ENCODE measurements around the gene CDH20. TPM values are rescaled to one million over a fixed set of nuclear protein-coding genes. Genes with fewer than 3 reads are reported as not detected.

Gene CDH20
- total and polyA plus RNA-seq, 3 experiments from 2014 or later = 0.11 to 0.13 TPM; not detected in 1

GRCh38 chr18:61591253-61591652, 258.0 kb downstream of the CDH20 start:
- H3K4me1 Mint-ChIP-seq = no peaks in the 10 kb centered on the region
- H3K4me3 Mint-ChIP-seq = no peak overlapping the region
- DNase-seq = no peak
- Histone ChIP-seq H3K27me3 (ENCODE audit: insufficient read depth, low read length, poor library complexity, severe bottlenecking) (no peaks in the 10 kb centered on the region), H3K4me1 (ENCODE audit: insufficient read depth, low read length) (no peaks in the 10 kb centered on the region), H3K36me3 (ENCODE audit: insufficient read depth, low read length) (no peaks in the 10 kb centered on the region), H3K4me3 (ENCODE audit: low read length) (no peak overlapping the region), H3K9me3 (ENCODE audit: low read length) (no peaks in the 10 kb centered on the region), H3K27ac (ENCODE audit: low read depth, low read length) (no peak overlapping the region)
- no peaks in the 10 kb centered on the region for H3K36me3 Mint-ChIP-seq
- no peak overlapping the region for H3K27ac Mint-ChIP-seq
- H3K9me3 Mint-ChIP-seq = peaks cover 0 to 2% (median 0%) of the 10 kb centered on the region in 5 donors
- POLR2A ChIA-PET = no interaction called here
- peaks cover 0 to 8% of the 10 kb centered on the region in 2 donors for H3K27me3 Mint-ChIP-seq
- CTCF ChIA-PET = no interaction called here

- H3K4me1 Mint-ChIP-seq = no peaks in the 10 kb centered on the region
- no peaks in the 10 kb centered on the region for H3K4me1 ChIP-seq (ENCODE audit: insufficient read depth, low read length)
- H3K36me3 ChIP-seq (ENCODE audit: insufficient read depth, low read length) = no peaks in the 10 kb centered on the region
- no peak overlapping the region for H3K27ac Mint-ChIP-seq
- H3K36me3 Mint-ChIP-seq = no peaks in the 10 kb centered on the region
- no peak overlapping the region for H3K27ac ChIP-seq (ENCODE audit: low read depth, low read length)
- H3K4me3 Mint-ChIP-seq = no peak overlapping the region
- H3K9me3 ChIP-seq (ENCODE audit: low read length) = no peaks in the 10 kb centered on the region
- CTCF ChIA-PET = no interaction called here
- H3K9me3 Mint-ChIP-seq = peaks cover 0 to 5% (median 0%) of the 10 kb centered on the region in 5 donors
- H3K27me3 Mint-ChIP-seq = peaks cover 2 to 9% of the 10 kb centered on the region in 2 donors
- no peaks in the 10 kb centered on the region for H3K27me3 ChIP-seq (ENCODE audit: insufficient read depth, low read length, poor library complexity, severe bottlenecking)
- no peak for DNase-seq
- no peak overlapping the region for H3K4me3 ChIP-seq (ENCODE audit: low read length)
- POLR2A ChIA-PET = no interaction called here
Observed at GRCh38 chr18:61595615-61596251, 262.5 kb downstream of the CDH20 start.

- Mint-ChIP-seq H3K36me3 (no peaks in the 10 kb centered on the region), H3K27me3 (peaks cover 2 to 10% of the 10 kb centered on the region in 2 donors), H3K4me1 (no peaks in the 10 kb centered on the region), H3K4me3 (no peak overlapping the region), H3K27ac (no peak overlapping the region), H3K9me3 (peaks cover 0 to 5% (median 0%) of the 10 kb centered on the region in 5 donors)
- no peaks in the 10 kb centered on the region for H3K27me3 ChIP-seq (ENCODE audit: insufficient read depth, low read length, poor library complexity, severe bottlenecking)
- no peak overlapping the region for H3K27ac ChIP-seq (ENCODE audit: low read depth, low read length)
- no peaks in the 10 kb centered on the region for H3K9me3 ChIP-seq (ENCODE audit: low read length)
- CTCF ChIA-PET = no interaction called here
- POLR2A ChIA-PET = no interaction called here
- no peak for DNase-seq
- H3K4me1 ChIP-seq (ENCODE audit: insufficient read depth, low read length) = no peaks in the 10 kb centered on the region
- no peaks in the 10 kb centered on the region for H3K36me3 ChIP-seq (ENCODE audit: insufficient read depth, low read length)
- no peak overlapping the region for H3K4me3 ChIP-seq (ENCODE audit: low read length)
Observed at GRCh38 chr18:61596296-61596695, 263.1 kb downstream of the CDH20 start.

- H3K27ac ChIP-seq (ENCODE audit: low read depth, low read length) = no peak overlapping the region
- H3K4me3 ChIP-seq (ENCODE audit: low read length) = no peak overlapping the region
- H3K36me3 Mint-ChIP-seq = no peaks in the 10 kb centered on the region
- no peaks in the 10 kb centered on the region for H3K9me3 ChIP-seq (ENCODE audit: low read length)
- ChIA-PET POLR2A (no interaction called here), CTCF (interaction anchor here (1.2 kb wide), 1 partner anchor 15 kb away, joined by 6 read pairs; no protein-coding TSS in a partner anchor)
- H3K27me3 Mint-ChIP-seq = peaks cover 2 to 13% of the 10 kb centered on the region in 2 donors
- H3K27me3 ChIP-seq (ENCODE audit: insufficient read depth, low read length, poor library complexity, severe bottlenecking) = no peaks in the 10 kb centered on the region
- DNase-seq = no peak
- H3K4me1 ChIP-seq (ENCODE audit: insufficient read depth, low read length) = no peaks in the 10 kb centered on the region
- peaks cover 0 to 5% (median 0%) of the 10 kb centered on the region in 5 donors for H3K9me3 Mint-ChIP-seq
- H3K4me3 Mint-ChIP-seq = no peak overlapping the region
- H3K36me3 ChIP-seq (ENCODE audit: insufficient read depth, low read length) = no peaks in the 10 kb centered on the region
- H3K4me1 Mint-ChIP-seq = no peaks in the 10 kb centered on the region
- no peak overlapping the region for H3K27ac Mint-ChIP-seq
Observed at GRCh38 chr18:61597316-61597715, 264.1 kb downstream of the CDH20 start.

- H3K36me3 Mint-ChIP-seq = no peaks in the 10 kb centered on the region
- no peaks in the 10 kb centered on the region for H3K4me1 ChIP-seq (ENCODE audit: insufficient read depth, low read length)
- H3K27me3 ChIP-seq (ENCODE audit: insufficient read depth, low read length, poor library complexity, severe bottlenecking) = no peaks in the 10 kb centered on the region
- DNase-seq = no peak
- ChIA-PET POLR2A (no interaction called here), CTCF (no interaction called here)
- H3K27ac Mint-ChIP-seq = no peak overlapping the region
- H3K27me3 Mint-ChIP-seq = peaks cover 5 to 30% of the 10 kb centered on the region in 2 donors
- H3K27ac ChIP-seq (ENCODE audit: low read depth, low read length) = no peak overlapping the region
- H3K4me3 ChIP-seq (ENCODE audit: low read length) = no peak overlapping the region
- H3K36me3 ChIP-seq (ENCODE audit: insufficient read depth, low read length) = no peaks in the 10 kb centered on the region
- no peaks in the 10 kb centered on the region for H3K4me1 Mint-ChIP-seq
- peaks cover 0 to 3% (median 0%) of the 10 kb centered on the region in 5 donors for H3K9me3 Mint-ChIP-seq
- H3K4me3 Mint-ChIP-seq = no peak overlapping the region
- H3K9me3 ChIP-seq (ENCODE audit: low read length) = no peaks in the 10 kb centered on the region
Observed at GRCh38 chr18:61600422-61600821, 267.2 kb downstream of the CDH20 start.

GRCh38 chr18:61602836-61603235, 269.6 kb downstream of the CDH20 start:
- POLR2A ChIA-PET = no interaction called here
- H3K4me1 ChIP-seq (ENCODE audit: insufficient read depth, low read length) = no peaks in the 10 kb centered on the region
- no peaks in the 10 kb centered on the region for H3K4me1 Mint-ChIP-seq
- no peaks in the 10 kb centered on the region for H3K36me3 Mint-ChIP-seq
- H3K9me3 ChIP-seq (ENCODE audit: low read length) = no peaks in the 10 kb centered on the region
- no peak overlapping the region for H3K4me3 ChIP-seq (ENCODE audit: low read length)
- no peaks in the 10 kb centered on the region for H3K27me3 ChIP-seq (ENCODE audit: insufficient read depth, low read length, poor library complexity, severe bottlenecking)
- H3K27me3 Mint-ChIP-seq = peaks cover 7 to 39% of the 10 kb centered on the region in 2 donors
- no peak overlapping the region for H3K27ac Mint-ChIP-seq
- no peak overlapping the region for H3K4me3 Mint-ChIP-seq
- DNase-seq = no peak
- no peaks in the 10 kb centered on the region for H3K36me3 ChIP-seq (ENCODE audit: insufficient read depth, low read length)
- no peak overlapping the region for H3K27ac ChIP-seq (ENCODE audit: low read depth, low read length)
- CTCF ChIA-PET = no interaction called here
- peaks cover 0 to 3% (median 0%) of the 10 kb centered on the region in 5 donors for H3K9me3 Mint-ChIP-seq
